ENCODE data around the gene CERS6. TPM values are rescaled to one million over a fixed set of nuclear protein-coding genes. Genes with fewer than 3 reads are reported as not detected.

CERS6 gene
- polyA plus RNA-seq, 1 donor (not counting 4 experiments of a cell fraction or from before 2014, with no cell fraction given) = 19.5 TPM

DNA sequence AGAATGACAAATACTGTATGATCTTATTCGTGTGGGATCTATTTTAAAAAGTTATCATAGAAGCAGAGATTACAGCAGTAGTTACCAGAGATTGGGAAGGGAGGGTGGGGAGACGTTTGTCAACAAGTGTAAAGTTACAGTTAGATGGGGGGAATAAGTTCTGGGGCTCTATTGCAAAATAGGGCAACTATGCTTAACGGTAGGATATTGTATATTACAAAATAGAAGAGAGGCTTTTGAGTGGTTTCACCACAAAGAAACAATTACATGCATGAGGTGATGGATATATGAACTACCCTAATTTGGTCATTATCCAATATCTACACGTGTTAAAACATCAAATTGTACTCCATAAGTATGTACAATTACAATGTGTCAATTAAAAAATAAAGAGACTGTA, 223.0 kb downstream of the CERS6 start:
- FAIRE-seq (no peak), DNase-seq (ENCODE audit: low read depth, low spot score) (no peak)
- no peaks in the 10 kb centered on the region for H3K4me1 ChIP-seq (ENCODE audit: control insufficient read depth, extremely low read depth, insufficient read depth, low read length)
- dilution Hi-C loops (cut with MboI; ENCODE audit: extremely low pct_ligation_motif_present, low sequenced_read_pairs) = no loop called here
- H3K79me2 ChIP-seq (ENCODE audit: control insufficient read depth, insufficient read depth, low read length) = peaks cover 3% of the 10 kb centered on the region
- no peak overlapping the region for H3K27ac ChIP-seq (ENCODE audit: control insufficient read depth, insufficient read depth, low read length)
- H3K27me3 ChIP-seq (ENCODE audit: control insufficient read depth, extremely low read depth, insufficient read depth, low read length) = no peaks in the 10 kb centered on the region
- H3K36me3 ChIP-seq (ENCODE audit: control insufficient read depth in 2 of 2, extremely low read depth in 1 of 2, insufficient read depth in 2 of 2, low read length in 2 of 2) = peaks cover 0 to 4% of the 10 kb centered on the region in 2 experiments
- no peaks in the 10 kb centered on the region for H3K9me1 ChIP-seq (ENCODE audit: control insufficient read depth, extremely low read depth, insufficient read depth, low read length)
- H4K20me1 ChIP-seq (ENCODE audit: control insufficient read depth, extremely low read depth, insufficient read depth, low read length) = no peaks in the 10 kb centered on the region
- no peaks in the 10 kb centered on the region for H3K9me3 ChIP-seq (ENCODE audit: control insufficient read depth, low read depth, low read length)
- no peak for TF ChIP-seq EZH2 (IDR thresholded peaks at IDR 0.05; ENCODE audit: low read length)
- TF ChIP-seq, protein P1, sequence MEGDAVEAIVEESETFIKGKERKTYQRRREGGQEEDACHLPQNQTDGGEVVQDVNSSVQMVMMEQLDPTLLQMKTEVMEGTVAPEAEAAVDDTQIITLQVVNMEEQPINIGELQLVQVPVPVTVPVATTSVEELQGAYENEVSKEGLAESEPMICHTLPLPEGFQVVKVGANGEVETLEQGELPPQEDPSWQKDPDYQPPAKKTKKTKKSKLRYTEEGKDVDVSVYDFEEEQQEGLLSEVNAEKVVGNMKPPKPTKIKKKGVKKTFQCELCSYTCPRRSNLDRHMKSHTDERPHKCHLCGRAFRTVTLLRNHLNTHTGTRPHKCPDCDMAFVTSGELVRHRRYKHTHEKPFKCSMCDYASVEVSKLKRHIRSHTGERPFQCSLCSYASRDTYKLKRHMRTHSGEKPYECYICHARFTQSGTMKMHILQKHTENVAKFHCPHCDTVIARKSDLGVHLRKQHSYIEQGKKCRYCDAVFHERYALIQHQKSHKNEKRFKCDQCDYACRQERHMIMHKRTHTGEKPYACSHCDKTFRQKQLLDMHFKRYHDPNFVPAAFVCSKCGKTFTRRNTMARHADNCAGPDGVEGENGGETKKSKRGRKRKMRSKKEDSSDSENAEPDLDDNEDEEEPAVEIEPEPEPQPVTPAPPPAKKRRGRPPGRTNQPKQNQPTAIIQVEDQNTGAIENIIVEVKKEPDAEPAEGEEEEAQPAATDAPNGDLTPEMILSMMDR (optimal IDR thresholded peaks at IDR 0.05 in 1 of 3, IDR thresholded peaks at IDR 0.05 in 1 of 3, conservative IDR thresholded peaks at IDR 0.05 in 1 of 3; ENCODE audit: extremely low read depth in 1 of 3, insufficient read depth in 2 of 3, low read length in 3 of 3) = no peak
- no peak overlapping the region for H3K4me2 ChIP-seq (ENCODE audit: control insufficient read depth, extremely low read depth, insufficient read depth, low read depth, low read length)
- H3K4me3 ChIP-seq (ENCODE audit: control insufficient read depth in 2 of 3, extremely low read depth in 1 of 3, insufficient read depth in 2 of 3, low read depth in 1 of 3, low read length in 3 of 3) = no peak overlapping the region
- H2AFZ ChIP-seq (ENCODE audit: control insufficient read depth, low read length) = no peak overlapping the region
- no peak overlapping the region for H3K9ac ChIP-seq (ENCODE audit: control insufficient read depth, extremely low read depth, insufficient read depth, low read length)

DNA sequence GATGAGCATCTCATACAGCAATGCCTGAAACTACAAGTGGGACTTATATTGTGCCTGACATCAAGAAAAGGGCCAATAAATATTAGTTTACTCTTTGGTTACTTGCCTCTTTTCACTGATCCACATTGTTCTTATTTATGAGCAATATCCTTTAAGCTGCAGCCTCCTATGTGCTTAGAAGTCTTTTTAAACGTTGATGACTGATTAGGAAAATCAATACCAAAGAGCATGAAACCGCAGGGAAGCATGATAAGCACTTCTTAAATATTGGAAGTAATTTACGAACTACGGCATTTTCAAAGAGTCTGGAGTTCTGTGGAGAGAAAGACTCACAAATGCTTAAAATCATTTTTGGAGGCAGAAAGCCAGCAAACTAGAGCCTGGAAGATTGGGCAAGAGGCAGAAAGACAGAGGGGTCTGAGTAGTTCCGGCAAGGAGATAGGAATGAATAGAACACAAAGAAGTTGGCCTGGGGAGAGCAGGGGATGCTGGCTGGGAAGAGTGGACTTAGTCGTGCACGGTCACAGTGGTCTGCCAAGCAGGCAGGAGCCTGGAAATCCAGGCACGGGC, 223.8 kb downstream of the CERS6 start:
- dilution Hi-C loops (cut with MboI; ENCODE audit: extremely low pct_ligation_motif_present, low sequenced_read_pairs) = no loop called here
- FAIRE-seq (no peak), DNase-seq (ENCODE audit: low read depth, low spot score) (no peak)
- H3K79me2 ChIP-seq (ENCODE audit: control insufficient read depth, insufficient read depth, low read length) = peaks cover 3% of the 10 kb centered on the region
- H3K4me1 ChIP-seq (ENCODE audit: control insufficient read depth, extremely low read depth, insufficient read depth, low read length) = no peaks in the 10 kb centered on the region
- no peaks in the 10 kb centered on the region for H3K27me3 ChIP-seq (ENCODE audit: control insufficient read depth, extremely low read depth, insufficient read depth, low read length)
- H3K27ac ChIP-seq (ENCODE audit: control insufficient read depth, insufficient read depth, low read length) = no peak overlapping the region
- no peak overlapping the region for H3K4me2 ChIP-seq (ENCODE audit: control insufficient read depth, extremely low read depth, insufficient read depth, low read depth, low read length)
- H3K9me3 ChIP-seq (ENCODE audit: control insufficient read depth, low read depth, low read length) = no peaks in the 10 kb centered on the region
- H3K36me3 ChIP-seq (ENCODE audit: control insufficient read depth in 2 of 2, extremely low read depth in 1 of 2, insufficient read depth in 2 of 2, low read length in 2 of 2) = peaks cover 0 to 4% of the 10 kb centered on the region in 2 experiments
- no peaks in the 10 kb centered on the region for H4K20me1 ChIP-seq (ENCODE audit: control insufficient read depth, extremely low read depth, insufficient read depth, low read length)
- H3K9ac ChIP-seq (ENCODE audit: control insufficient read depth, extremely low read depth, insufficient read depth, low read length) = no peak overlapping the region
- H3K4me3 ChIP-seq (ENCODE audit: control insufficient read depth in 2 of 3, extremely low read depth in 1 of 3, insufficient read depth in 2 of 3, low read depth in 1 of 3, low read length in 3 of 3) = no peak overlapping the region
- no peak overlapping the region for H2AFZ ChIP-seq (ENCODE audit: control insufficient read depth, low read length)
- no peak for TF ChIP-seq EZH2 (IDR thresholded peaks at IDR 0.05; ENCODE audit: low read length)
- TF ChIP-seq, protein P1 (optimal IDR thresholded peaks at IDR 0.05 in 1 of 3, IDR thresholded peaks at IDR 0.05 in 1 of 3, conservative IDR thresholded peaks at IDR 0.05 in 1 of 3; ENCODE audit: extremely low read depth in 1 of 3, insufficient read depth in 2 of 3, low read length in 3 of 3) = no peak
- H3K9me1 ChIP-seq (ENCODE audit: control insufficient read depth, extremely low read depth, insufficient read depth, low read length) = no peaks in the 10 kb centered on the region
